Right ventricle myocardium superior (tissue), 1 donor: Measurements from ENCODE around the gene CAMTA1. TPM values are rescaled to one million over a fixed set of nuclear protein-coding genes. Genes with fewer than 3 reads are reported as not detected.
A peak's percentile ranks its signal among the peaks of the same experiment; 100 is the strongest.

Experiments used
- ATAC-seq: fragments of 200-7000 bp; cut with Tn5 transposase; one replicate; pipeline ENCODE4 v1.9.1; 2020; ENCODE audit warnings: mild to moderate bottlenecking; ENCODE audit not compliant: poor library complexity
- DNase-seq: peaks from one replicate; pipeline ENCODE4 v3.0.0-alpha.2; 2020
- intact Hi-C: fragments of 100-400 bp; cut with DNase I; formaldehyde crosslinking; loops from one replicate; pipeline ENCODE4 v1.11.2; 2022
- total RNA-seq: library from RNA; stranded (reverse); fragmentation: NEBNext Ultra II Directional; extraction: Animal tissue kit (Norgen Biotek cat#: 25700); gene quantifications from one replicate; pipeline ENCODE4 v1.2.1, GENCODE V29; 2021
- donor health status: DM: no; HTN: yes; CAD: no; lungs with severe emphysema.

CAMTA1 gene
- total RNA-seq, 1 donor from 2014 or later: 153 TPM

GRCh38 chr1:7019510-7019909, 234.3 kb downstream of the CAMTA1 start:
- no peak for DNase-seq

GRCh38 chr1:7022058-7022457, 236.8 kb downstream of the CAMTA1 start:
- no peak for DNase-seq
- intact Hi-C loops: no loop called here
- no peak for ATAC-seq

More at GRCh38 chr1:7019510-7019909, 234.3 kb downstream of the CAMTA1 start:
- no peak for ATAC-seq
- intact Hi-C loops: no loop called here

- ATAC-seq (no peak), DNase-seq (no peak)
- intact Hi-C loops: no loop called here
Measured at GRCh38 chr1:7025013-7025412, 239.8 kb downstream of the CAMTA1 start.

GRCh38 chr1:7026169-7026568, 240.9 kb downstream of the CAMTA1 start:
- no peak for DNase-seq
- ATAC-seq: no peak
- intact Hi-C loops: no loop called here

GRCh38 chr1:7032992-7033391, 247.7 kb downstream of the CAMTA1 start:
- intact Hi-C loops: no loop called here
- ATAC-seq (no peak), DNase-seq (no peak)

GRCh38 chr1:7036386-7036785, 251.1 kb downstream of the CAMTA1 start:
- no peak for ATAC-seq

GRCh38 chr1:7039590-7040220, 254.5 kb downstream of the CAMTA1 start:
- intact Hi-C loops: loop anchor here (5.0 kb wide), 1 partner anchor 168 kb away; no protein-coding TSS in a partner anchor

More at GRCh38 chr1:7036386-7036785, 251.1 kb downstream of the CAMTA1 start:
- intact Hi-C loops: no loop called here
- DNase-seq: no peak

GRCh38 chr1:7040969-7041695, 255.9 kb downstream of the CAMTA1 start:
- intact Hi-C loops: loop anchor here (5.0 kb wide), 1 partner anchor 166 kb away; no protein-coding TSS in a partner anchor
- ATAC-seq (no peak), DNase-seq (no peak)

More at GRCh38 chr1:7039590-7040220, 254.5 kb downstream of the CAMTA1 start:
- ATAC-seq: no peak
- no peak for DNase-seq

- intact Hi-C loops: loop anchor here (5.0 kb wide), 1 partner anchor 165 kb away; no protein-coding TSS in a partner anchor
- DNase-seq: no peak
- peak; percentile 36 for ATAC-seq
Measured at GRCh38 chr1:7042322-7043190, 257.3 kb downstream of the CAMTA1 start.

GRCh38 chr1:7043191-7043549, 257.9 kb downstream of the CAMTA1 start:
- DNase-seq (no peak), ATAC-seq (no peak)
- intact Hi-C loops: loop anchor here (5.0 kb wide), 1 partner anchor 164 kb away; no protein-coding TSS in a partner anchor

GRCh38 chr1:7043719-7044535, 258.7 kb downstream of the CAMTA1 start:
- ATAC-seq (no peak), DNase-seq (no peak)
- intact Hi-C loops: loop anchor here (5.0 kb wide), 1 partner anchor 163 kb away; no protein-coding TSS in a partner anchor

GRCh38 chr1:7045897-7046296, 260.6 kb downstream of the CAMTA1 start:
- DNase-seq (no peak), ATAC-seq (no peak)
- intact Hi-C loops: no loop called here

- ATAC-seq (no peak), DNase-seq (no peak)
- intact Hi-C loops: no loop called here
Measured at GRCh38 chr1:7046314-7046713, 261.1 kb downstream of the CAMTA1 start.

GRCh38 chr1:7046891-7047290, 261.6 kb downstream of the CAMTA1 start:
- ATAC-seq: no peak
- intact Hi-C loops: no loop called here
- no peak for DNase-seq

GRCh38 chr1:7047866-7048265, 262.6 kb downstream of the CAMTA1 start:
- intact Hi-C loops: no loop called here
- ATAC-seq (no peak), DNase-seq (no peak)

- no peak for DNase-seq
- intact Hi-C loops: no loop called here
Measured at GRCh38 chr1:7048395-7048794, 263.1 kb downstream of the CAMTA1 start.

GRCh38 chr1:7049913-7050625, 264.8 kb downstream of the CAMTA1 start:
- DNase-seq (no peak), ATAC-seq (no peak)
- intact Hi-C loops: no loop called here

More at GRCh38 chr1:7048395-7048794, 263.1 kb downstream of the CAMTA1 start:
- no peak for ATAC-seq
